Effector CD8-positive, alpha-beta T cell (primary cell): Measurements from ENCODE around the gene NPFFR1.

ENCODE experiments used
- DNase-seq: peaks from one replicate; lab custom pipeline; 2025; lab: John Stamatoyannopoulos, UW
- total RNA-seq, 4 experiments: gene quantifications; one replicate each; lab custom pipeline; 2026; lab: John Stamatoyannopoulos, UW

The NPFFR1 gene, protein sequence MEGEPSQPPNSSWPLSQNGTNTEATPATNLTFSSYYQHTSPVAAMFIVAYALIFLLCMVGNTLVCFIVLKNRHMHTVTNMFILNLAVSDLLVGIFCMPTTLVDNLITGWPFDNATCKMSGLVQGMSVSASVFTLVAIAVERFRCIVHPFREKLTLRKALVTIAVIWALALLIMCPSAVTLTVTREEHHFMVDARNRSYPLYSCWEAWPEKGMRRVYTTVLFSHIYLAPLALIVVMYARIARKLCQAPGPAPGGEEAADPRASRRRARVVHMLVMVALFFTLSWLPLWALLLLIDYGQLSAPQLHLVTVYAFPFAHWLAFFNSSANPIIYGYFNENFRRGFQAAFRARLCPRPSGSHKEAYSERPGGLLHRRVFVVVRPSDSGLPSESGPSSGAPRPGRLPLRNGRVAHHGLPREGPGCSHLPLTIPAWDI
- total RNA-seq, result 0 to 0.35 (median 0.06) reads per million in 4 experiments

DNA sequence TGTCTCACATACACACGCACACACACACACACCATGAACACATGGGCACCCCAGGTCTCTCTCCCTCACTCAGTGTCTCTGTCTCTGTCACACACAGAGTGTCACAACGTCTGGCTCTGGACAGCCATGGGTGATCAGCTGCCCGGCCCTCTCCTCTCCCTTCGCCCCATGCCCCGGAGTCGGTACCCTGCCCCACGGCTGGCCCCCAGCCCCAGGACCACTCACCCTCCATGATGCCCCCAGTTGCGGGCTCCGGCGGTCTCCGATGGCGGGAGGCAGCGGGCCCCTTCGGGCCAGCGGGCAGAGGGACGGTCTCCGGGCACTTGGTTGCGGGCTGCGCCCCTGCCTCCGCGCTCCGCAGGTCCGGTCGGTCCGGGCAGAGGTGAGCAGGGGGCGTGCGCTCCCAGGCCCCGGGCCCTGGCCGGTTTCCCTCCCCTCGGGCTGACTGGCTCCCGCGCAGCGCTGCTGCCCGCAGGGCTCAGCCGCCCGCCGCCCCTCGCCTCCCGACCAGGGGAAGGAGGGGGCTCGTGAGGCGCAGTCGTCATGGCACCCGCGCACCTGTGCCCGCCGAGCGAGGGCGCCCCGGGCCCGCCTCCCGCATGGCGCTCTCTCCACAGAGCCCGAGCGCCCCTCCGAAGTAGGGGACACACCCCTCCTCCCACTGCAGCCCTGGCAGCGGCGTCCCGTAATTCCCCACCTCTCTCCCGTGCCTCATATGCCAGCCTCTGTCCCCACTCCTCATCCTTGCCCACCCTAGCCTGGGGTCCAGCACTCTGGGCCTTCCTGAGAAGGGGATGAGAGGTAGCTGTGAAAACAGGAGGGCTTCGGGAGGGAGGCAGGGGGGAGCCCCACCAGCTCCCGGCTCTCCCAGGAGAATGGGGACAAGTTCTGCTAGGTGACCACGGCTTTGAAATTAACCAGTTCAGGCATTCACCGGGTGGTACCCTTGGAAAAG lies at the start of gene NPFFR1:
Gene NPFFR1, minus strand, starts transcription at position 560 of the 955 bp plus-strand sequence. Its CDS starts 328 bp downstream, at position 232.
- DNase-seq, result no peak

DNA sequence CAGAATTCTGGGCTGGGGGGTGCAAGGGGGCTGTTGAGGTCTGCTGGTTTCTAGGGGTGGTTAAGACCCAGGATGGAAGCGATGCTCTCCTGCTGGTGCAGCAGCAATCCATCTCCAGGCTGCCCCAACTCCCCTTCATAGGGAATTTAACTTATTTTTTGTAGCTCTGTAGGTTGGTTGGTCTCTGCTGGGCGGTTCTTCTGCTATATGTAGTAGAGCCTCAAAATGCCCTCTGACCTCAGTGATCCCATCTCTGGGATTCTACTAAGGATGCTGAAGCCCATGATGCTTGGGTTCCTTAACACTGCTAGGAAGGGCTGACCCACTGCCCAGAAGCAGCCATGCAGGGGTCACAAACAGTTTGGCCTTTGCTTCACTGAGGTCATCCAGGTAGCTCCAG lies 49.5 kb upstream of the NPFFR1 start:
- no peak for DNase-seq

DNA sequence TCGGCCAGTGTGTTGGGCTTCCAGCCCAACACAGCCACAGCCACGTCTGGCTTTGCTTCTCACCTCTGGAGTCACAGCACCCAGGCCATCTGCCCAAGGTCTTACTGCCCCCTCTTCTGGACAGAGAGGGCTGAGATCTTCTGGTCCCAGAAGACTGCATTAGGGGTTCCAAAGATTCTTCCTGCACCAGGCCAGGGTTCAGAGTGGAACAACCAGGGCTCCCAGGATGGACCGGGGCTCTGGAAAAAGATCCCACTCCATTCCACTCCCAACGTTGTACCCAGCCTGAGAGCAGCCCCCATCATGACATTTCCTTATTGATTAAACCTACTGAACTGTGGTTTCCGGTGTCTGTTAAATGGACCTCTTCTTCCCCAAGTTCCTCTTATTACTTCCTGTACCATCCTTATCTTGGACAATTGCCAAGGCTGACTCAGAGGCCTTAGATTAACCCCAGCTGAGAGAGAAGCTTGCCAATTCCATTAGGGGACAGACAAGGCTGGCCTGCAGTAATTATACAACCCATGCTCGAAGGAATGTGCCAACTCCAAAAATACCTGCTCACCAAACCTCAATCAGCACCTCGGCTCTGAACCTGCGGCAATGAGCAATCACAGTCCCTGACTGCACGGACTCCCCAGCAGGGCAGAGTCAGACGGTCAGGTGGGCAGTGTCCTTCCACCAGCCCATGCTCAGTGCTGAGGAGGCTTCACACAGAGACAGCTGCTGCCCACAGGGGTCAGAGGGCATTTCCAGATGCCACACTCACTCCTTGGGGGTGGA lies 47.9 kb upstream of the NPFFR1 start:
- DNase-seq, result no peak

DNA sequence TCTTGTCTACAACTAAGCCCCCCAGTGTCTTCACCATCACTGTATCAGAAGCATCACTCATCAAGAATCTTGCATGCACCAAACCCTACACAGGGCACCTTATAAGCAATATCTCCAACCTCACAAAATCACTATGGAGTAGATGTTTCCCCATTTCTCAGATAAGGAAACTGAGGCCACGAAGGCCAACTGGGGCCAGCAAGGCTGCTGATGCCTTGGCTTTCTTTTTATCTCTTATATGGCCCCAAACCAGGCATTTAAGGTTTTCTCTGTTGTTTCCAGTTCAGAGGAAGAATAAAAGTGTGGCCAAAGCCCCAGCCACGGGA lies 47.3 kb upstream of the NPFFR1 start:
- DNase-seq, result no peak

DNA sequence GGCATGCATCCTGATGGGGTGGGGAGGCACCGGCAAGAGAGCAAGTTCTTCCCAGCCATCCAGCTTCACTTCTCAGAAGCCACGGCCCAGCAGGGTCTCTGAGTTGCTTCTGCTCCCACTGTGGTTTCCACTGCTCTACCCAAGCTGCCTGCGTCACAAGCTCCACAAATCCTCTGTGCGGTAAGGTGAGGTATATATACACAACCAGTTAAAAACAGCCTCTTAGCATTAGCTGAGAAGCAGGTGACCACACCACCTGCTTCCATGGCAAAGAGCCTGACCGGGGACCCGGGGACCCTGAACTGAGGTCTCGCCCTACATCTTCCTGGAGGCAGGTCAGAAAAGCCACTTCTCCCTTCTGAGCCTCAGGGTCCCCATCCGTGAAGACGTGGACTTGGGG lies 46.9 kb upstream of the NPFFR1 start:
- no peak for DNase-seq

DNA sequence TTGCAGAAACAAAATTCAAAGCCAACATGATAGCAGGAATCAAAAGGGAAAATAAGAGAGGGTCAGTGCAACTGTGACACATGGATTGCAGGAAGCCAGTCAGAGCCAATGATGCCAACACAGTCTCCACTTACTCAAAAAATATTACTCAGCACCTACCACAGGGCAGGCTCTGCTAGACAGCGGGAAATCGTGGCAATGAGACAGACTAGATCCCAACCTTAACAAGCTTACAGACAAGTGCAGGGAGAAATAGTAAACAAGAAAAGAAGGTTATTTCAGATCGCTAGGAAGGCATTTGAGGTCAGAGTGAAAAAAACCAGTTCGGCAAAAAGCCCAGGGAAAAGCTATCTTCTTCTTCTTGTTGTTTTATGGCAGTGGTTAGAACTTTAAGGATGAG lies 45.2 kb upstream of the NPFFR1 start:
- no peak for DNase-seq

DNA sequence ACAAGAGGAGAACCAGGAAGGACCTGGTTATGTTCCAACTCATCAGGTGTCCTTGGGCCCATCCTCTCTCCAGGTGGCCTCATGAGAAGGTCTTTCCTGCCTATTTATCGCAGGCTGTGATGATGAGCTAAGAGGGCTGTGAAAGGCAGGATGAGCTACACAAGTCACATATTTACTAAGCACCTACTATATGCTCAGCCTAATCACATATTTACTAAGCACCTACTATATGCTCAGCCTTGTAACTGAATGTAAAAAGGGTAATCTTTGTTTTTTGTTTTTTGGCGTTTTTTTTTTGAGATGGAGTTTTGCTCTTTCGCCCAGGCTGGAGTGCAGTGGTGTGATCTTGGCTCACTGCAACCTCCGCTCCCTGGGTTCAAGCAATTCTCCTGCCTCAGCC lies 44.2 kb upstream of the NPFFR1 start:
- DNase-seq, result no peak

DNA sequence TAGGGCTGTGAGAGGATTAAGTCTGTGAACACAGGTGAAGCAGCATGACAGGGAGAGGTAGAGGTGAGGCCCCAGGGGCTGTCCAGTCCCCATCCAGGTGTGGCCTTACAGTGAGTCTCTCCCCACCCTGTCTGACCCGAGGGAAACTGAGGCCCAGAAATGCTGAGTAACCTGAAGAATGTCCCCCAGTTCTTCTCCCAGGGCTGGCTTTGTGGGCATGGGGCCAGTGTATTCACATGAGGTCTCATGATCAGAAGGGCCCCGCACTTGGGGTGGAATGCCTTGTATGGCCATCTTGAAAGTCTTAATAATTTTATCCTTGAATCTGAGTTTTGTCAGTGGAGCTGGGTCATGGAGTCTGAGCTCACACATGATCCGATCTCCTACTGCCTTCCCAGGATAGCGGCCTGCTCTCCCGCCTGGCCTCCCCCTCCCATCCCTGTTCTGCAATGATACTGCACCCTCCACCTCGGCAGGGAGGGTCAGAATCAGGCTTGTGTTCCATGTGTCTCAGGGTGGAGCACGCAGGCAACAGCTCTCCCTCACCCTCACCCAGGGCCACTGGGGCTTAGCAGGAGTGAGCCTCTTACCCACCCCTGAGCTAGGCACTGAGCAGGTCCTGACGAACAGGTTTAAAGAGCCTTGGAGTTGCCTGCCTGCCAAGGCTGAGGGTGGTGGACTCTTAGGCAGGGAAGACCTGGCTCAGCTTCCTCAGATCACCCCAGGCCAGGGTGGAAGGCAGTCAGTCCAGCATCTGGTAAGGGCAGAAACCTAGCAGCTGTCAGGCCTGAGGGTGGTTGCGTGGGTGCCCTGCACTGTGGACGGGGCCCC lies 41.4 kb upstream of the NPFFR1 start:
- DNase-seq, result no peak

DNA sequence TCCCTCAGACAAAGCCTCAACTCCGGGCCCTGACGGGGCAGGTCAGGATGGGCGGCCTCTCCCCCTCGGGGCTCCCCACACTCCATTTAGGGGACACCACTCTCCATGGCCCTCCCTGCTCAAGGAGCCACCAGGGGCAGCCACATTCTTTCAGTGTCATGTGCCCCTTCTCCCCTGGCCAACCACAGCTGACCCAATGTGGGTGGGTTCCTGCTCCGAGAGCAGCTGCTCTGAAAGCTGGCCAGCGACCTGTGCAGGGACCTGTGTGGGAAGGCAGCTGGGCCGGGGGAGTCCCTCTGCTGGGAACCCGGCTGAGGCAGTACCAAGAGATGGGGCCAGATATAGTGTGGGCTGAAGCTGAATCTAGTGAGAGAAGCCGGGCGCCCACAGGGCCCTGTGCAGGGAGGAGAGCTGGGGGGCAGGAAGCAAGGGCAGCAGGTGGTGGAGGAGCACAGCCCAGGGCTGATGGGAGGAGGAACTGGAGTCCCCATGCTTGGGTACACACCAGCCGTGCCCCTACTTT lies 40.6 kb upstream of the NPFFR1 start:
- DNase-seq, result no peak

DNA sequence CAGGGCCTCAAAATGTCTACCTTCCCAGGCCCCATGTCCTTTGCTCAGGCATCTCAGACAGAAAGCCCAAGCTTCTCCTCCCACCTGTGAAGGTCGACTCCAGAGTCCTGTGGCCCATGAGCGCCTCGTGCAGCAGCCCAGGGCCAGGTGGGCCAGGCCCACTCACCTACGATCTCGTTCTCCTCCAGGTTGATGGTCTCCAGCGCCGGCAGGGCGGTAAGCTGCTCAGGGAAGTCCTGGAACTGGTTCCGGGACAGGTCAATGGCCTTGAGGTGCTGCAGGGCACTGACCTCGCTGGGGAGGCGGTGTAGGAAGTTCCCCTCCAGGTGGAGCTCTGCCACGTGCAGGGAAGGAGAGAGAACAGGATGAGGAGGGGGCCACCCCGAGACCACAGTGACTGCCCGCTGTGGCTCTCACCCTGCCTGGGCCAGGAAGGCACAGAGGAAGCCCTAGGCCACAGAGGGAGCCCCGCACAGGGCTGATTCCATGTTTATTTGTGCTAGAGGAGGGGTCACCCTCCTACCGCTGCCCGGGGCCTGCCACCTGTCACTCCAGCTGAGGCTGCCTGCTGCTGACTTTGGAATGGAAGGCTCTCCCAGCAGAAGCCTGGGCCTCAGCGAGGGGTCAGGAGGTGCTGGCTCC lies 40.0 kb upstream of the NPFFR1 start:
- no peak for DNase-seq

DNA sequence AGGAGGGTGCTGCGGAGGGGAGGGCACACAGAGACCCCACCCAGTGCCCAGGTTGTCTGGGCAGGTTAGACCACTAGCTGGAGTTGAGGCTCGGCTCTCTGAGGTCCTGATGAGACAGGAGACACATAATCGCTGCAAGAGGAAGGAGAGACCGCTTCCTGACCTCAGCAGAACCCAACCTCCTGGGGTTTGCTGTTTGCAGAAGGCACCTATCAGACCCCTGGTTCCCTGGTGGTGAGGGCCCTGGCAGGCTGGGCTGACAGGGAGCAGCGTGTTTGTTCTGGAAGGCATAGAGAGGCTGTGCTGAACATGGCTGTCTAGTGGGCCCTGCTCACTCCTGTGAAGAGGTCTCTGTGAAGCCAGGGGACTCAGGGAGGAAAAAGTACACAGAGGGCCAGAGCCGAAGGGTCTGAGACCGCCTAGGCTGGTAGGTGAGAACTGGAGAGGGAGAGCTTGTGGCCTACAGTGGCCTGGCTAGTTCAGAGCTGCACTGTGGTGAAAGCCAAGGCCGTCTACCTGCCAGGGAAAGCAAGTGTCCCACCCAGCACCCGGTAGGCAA lies 39.4 kb upstream of the NPFFR1 start:
- DNase-seq, result no peak

DNA sequence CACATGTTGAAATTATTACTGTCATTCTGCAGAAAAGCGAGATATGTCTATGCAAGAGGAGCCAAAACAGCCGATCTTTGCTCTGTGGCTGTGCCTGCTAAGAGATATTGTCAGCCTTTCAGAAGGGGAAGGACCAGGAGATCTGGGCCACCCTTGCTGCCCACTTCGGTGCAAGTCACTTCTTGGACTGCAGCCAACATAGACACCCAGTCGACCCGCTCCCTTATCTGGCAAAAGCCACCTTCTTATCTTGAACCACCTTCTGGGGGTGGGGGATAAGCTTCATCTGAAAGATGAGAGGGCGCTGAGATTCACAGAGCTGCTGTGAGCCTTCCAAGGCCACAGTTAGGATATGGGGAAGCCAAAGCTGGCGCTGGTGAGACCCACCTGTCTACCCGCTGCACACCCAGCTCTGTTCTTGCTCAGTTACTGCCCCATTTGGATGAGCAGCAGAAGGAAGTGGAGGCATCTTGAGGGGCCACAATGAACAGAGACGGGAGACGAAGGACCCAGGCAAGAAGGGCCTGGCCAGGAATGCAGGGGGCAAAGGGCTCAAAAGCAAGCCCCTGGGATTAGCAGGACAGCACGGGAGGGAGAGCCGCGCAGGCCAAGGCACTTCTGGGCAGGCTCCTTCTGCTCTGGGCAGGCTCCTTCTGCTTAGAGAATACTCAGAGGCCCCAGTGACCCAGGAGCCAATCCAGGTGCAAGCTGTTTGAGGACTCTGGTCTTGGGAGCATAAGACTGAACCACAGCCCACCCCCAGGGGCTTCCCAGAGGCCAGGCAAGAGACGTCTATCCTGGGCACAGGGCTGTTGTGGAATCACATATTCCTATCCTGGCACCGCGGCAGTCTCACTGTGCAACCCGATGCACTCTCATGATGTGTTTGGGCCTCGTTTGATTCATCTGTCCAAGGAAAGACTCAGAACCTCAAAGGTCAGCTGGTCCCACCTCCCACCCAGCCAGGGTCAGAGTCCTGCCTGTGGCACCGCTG lies 38.4 kb upstream of the NPFFR1 start:
- DNase-seq, result no peak

DNA sequence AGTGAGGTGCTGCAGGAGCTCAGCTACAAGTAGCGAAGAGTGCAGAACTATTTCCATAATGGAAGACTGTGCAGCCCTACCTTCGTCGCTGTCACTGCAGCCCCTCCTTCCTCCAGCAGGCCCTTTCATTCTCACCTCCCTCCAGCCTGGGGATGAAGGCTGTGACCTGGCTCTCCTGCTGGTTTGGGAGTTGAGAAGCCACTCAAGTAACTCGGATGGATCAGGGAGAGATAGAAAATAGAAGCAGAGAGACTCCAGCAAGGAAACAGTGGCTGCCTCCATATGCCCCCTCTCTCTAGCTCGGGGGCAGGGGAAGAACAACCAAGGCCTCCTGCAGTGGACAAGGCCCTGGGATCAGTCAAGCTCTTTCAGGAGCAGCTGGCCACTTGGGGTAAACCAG lies 37.4 kb upstream of the NPFFR1 start:
- DNase-seq, result no peak

DNA sequence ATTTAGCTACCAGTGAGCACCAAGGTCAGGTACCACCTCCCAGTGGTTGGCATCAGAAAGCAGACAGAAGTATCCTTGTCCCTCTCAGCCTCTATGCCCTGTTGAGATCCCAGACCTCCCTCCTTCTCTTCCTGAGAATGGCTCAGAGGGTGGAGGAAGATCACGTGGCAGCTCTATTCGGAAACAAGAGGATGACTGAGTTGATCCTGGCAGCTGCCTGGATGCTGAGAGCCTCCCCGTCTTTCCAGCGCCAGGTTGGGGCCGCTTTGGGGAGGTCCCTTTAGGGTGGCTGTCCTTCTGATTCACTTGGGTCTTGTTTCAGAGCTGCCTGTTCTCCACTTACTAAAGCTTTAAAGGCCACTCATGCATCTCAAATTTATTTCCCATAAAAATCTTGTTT lies 36.9 kb upstream of the NPFFR1 start:
- DNase-seq, result no peak

DNA sequence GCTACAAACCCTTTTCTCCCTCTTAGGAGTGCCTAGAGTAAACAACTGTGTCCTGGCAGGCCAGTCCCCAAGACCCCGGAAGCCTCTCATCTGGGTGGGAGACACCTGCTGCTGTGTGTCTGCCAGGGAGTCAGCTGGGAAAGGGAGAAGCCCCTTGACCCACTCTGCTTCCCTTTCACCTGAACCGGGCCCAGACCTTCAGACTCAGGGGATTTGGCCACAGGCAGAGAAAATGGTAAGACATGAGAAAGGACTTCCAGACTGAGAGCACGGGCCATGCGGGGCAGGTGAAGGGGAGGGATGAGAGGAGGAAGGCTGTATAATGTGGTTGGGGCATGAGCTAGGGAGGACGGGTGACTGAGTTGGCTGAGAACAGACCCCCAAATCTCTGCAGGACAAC lies 36.0 kb upstream of the NPFFR1 start:
- DNase-seq, result no peak

DNA sequence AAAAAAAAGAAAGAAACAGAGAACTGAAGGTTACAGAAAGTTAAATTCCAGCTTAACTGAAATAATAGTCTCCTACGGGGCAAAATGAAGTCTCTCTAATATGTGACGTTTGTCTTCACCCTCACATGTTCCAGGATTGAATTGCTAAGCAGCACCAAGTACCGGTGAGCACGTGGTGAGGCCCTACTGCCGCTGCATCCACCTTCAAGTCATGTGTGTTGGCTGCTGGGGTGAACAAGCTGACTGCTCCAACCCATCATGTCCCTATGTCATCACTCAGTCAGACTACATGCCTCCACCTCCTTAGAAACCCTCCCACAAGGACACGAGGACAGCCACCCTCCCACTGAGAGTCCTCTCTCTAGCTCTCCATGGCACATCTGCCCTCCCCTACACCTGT lies 35.4 kb upstream of the NPFFR1 start:
- DNase-seq, result no peak

DNA sequence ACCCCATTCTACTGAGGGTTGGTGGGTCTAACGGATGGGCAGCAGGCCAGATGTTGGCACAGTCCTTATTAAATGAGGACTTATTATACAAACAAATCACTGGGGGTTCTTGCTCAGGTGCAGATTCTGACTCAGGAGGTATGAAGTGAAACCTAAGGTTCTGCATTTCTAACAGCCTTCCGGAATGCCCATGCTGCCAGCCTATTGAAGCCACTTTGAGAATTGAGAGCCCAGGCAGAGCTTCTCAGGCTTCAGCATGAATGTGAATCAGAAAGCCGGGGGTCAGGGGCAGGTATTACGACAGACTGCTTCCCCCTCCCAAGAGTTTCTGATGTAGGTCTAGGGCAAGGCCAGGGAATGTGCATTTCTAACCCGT lies 34.1 kb upstream of the NPFFR1 start:
- no peak for DNase-seq

DNA sequence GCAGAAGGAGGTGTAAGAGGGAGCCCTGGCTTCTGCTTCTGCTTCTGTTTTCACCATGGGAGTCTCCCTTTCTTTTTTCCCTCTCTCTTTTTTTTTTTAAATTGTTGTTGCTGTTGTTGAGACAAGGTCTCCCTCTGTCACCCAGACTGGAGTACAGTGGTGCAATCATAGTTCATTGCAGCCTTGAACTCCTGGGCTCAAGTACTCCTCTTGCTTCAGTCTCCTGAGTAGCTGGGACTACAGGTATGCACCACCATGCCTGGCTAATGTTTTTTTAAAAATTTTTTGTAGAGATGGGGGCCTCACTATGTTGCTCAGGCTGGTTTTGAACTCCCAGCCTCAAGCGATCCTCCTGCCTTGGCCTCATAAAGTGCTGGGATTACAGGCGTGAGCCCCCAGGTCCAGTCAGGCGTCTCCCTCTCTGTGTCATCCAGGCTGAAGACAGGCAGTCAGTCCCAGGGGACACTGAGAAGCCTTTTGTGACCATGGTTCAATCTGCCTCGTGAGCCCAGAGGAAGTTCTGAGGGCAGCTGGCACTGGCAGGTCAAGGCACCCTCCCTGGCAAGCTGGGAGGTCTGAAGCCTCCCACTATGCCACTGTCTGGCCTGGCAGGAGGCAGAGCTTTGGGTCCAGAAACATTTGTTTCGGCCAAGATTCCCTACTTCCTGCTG lies 33.6 kb upstream of the NPFFR1 start:
- DNase-seq, result no peak
